Body of pancreas (tissue), 4 donors: ENCODE measurements around the gene MICU2.

Experiments
- POLR2A ChIP-seq, 3 donors: fragments of 450-650 bp; IDR thresholded peaks; one replicate each; pipeline ENCODE4 v1.6.1; 2016; ENCODE audit warnings: antibody characterized with exemption in 3 of 3, mild to moderate bottlenecking in 2 of 3
- TF ChIP-seq, protein P1 (sequence below), 7 experiments: fragments of 450-650 bp in 4 of 7; fragments of 200-600 bp in 3 of 7; sonication (generic) in 3 of 7; IDR thresholded peaks; one replicate each; pipeline ENCODE4 v1.5.1; 2016 to 2019; ENCODE audit warnings: antibody characterized with exemption in 7 of 7

DNA sequence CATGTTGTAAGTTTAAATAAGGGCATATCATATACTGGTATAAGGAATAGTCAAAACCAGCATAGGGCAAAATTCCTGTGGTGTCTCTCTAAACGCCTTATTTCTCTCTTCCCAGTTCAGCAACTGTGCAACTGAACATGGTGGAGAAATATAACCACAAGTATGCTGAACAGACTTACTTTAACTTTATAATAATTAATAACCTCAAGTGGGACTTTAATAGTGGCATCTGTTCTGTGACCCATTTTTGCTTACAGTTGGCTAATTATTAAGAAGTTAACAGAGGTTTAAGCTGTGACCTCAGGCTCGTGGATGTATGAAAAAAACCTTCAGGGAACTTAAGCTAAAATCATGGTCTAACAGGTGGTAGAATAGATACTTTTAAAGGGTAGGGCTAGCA is 54.3 kb downstream of the MICU2 start:
- TF ChIP-seq, protein P1, sequence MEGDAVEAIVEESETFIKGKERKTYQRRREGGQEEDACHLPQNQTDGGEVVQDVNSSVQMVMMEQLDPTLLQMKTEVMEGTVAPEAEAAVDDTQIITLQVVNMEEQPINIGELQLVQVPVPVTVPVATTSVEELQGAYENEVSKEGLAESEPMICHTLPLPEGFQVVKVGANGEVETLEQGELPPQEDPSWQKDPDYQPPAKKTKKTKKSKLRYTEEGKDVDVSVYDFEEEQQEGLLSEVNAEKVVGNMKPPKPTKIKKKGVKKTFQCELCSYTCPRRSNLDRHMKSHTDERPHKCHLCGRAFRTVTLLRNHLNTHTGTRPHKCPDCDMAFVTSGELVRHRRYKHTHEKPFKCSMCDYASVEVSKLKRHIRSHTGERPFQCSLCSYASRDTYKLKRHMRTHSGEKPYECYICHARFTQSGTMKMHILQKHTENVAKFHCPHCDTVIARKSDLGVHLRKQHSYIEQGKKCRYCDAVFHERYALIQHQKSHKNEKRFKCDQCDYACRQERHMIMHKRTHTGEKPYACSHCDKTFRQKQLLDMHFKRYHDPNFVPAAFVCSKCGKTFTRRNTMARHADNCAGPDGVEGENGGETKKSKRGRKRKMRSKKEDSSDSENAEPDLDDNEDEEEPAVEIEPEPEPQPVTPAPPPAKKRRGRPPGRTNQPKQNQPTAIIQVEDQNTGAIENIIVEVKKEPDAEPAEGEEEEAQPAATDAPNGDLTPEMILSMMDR (IDR thresholded peaks at IDR 0.05), result no peak
- TF ChIP-seq POLR2A (IDR thresholded peaks at IDR 0.05), result no peak
